ENCODE results near the gene IL12RB1. TPM values are rescaled to one million over a fixed set of nuclear protein-coding genes. Genes with fewer than 3 reads are reported as not detected.

Gene IL12RB1
- total and polyA plus RNA-seq, 2 donors (not counting 3 experiments of a cell fraction or from before 2014, with no cell fraction given): not detected

GRCh38 chr19:18101268-18101667 lies 14.5 kb upstream of the IL12RB1 start:
- FAIRE-seq (no peak), DNase-seq (ENCODE audit: low read depth, low spot score) (no peak)
- Histone ChIP-seq H3K4me3 (replicated peaks in 1 of 3; ENCODE audit: insufficient read depth in 1 of 3, low read depth in 1 of 3, low read length in 3 of 3) (no peak overlapping the region), H3K36me3 (ENCODE audit: control insufficient read depth in 2 of 2, extremely low read depth in 1 of 2, insufficient read depth in 2 of 2, low read length in 2 of 2) (no peaks in the 10 kb centered on the region), H3K27ac (ENCODE audit: insufficient read depth, low read depth, low read length) (no peak overlapping the region), H3K27me3 (ENCODE audit: control insufficient read depth in 2 of 2, insufficient read depth in 2 of 2, low read length in 2 of 2) (peaks cover 16 to 20% of the 10 kb centered on the region in 2 experiments), H3K4me2 (ENCODE audit: insufficient read depth, low read length) (no peak overlapping the region), H3K79me2 (ENCODE audit: control insufficient read depth, insufficient read depth, low read length) (no peaks in the 10 kb centered on the region), H3K9me1 (replicated peaks; ENCODE audit: control insufficient read depth, extremely low read depth, insufficient read depth, low read length) (no peaks in the 10 kb centered on the region), H2AFZ (ENCODE audit: low read depth, low read length) (no peak overlapping the region), H3K9ac (replicated peaks; ENCODE audit: extremely low read depth, insufficient read depth, low read length) (no peak overlapping the region), H3K9me3 (replicated peaks; ENCODE audit: control insufficient read depth, insufficient read depth, low read length) (no peaks in the 10 kb centered on the region), H3K4me1 (ENCODE audit: control insufficient read depth, extremely low read depth, insufficient read depth, low read length) (peaks cover 5% of the 10 kb centered on the region), H4K20me1 (replicated peaks; ENCODE audit: control insufficient read depth, extremely low read depth, insufficient read depth, low read length) (no peaks in the 10 kb centered on the region)
- ChIA-PET CTCF (interaction anchor here (1.0 to 5.3 kb wide), 2 partner anchors 12 to 77 kb away, joined by 4 to 22 read pairs; no protein-coding TSS in a partner anchor), POLR2A (no interaction called here)
- TF ChIP-seq GATA2 (IDR thresholded peaks at IDR 0.05; ENCODE audit: insufficient read depth, insufficient read length, low read depth, low read length): no peak
- no peak for TF ChIP-seq JUN (IDR thresholded peaks at IDR 0.05; ENCODE audit: borderline replicate concordance, insufficient read depth, insufficient read length, low read depth)
- TF ChIP-seq MAX (IDR thresholded peaks at IDR 0.05; ENCODE audit: insufficient read depth, insufficient read length): no peak
- TF ChIP-seq CTCF (IDR thresholded peaks at IDR 0.05; ENCODE audit: extremely low read depth in 1 of 2, insufficient read depth in 1 of 2, low read depth in 1 of 2, low read length in 2 of 2): no peak
- TF ChIP-seq POLR2A (IDR thresholded peaks at IDR 0.05; ENCODE audit: low read depth, low read length): no peak
- TF ChIP-seq MYC (IDR thresholded peaks at IDR 0.05; ENCODE audit: low read depth, low read length): no peak
- TF ChIP-seq FOS (IDR thresholded peaks at IDR 0.05; ENCODE audit: borderline replicate concordance, insufficient read depth, low read length): no peak
- no peak for TF ChIP-seq EZH2 (IDR thresholded peaks at IDR 0.05; ENCODE audit: borderline replicate concordance, low read depth, low read length, severe bottlenecking)
- no peak for TF ChIP-seq POLR2AphosphoS5 (IDR thresholded peaks at IDR 0.05; ENCODE audit: insufficient read depth, low read depth, low read length)
- intact Hi-C loops (cut with micrococcal nuclease) (no loop called here), dilution Hi-C loops (cut with MboI; ENCODE audit: extremely low pct_ligation_motif_present, low sequenced_read_pairs) (no loop called here)
- BruUV-seq (replicated peaks): no TSS peak

All from endothelial cell of umbilical vein (primary cell).